HG02642 (cell line): ENCODE data around the gene PDAP1.
A peak's percentile ranks its signal among the peaks of the same experiment; 100 is the strongest.
"Not testable (repeated sequence)": the region's sequence is repeated elsewhere in the genome, so short reads cannot be mapped to it uniquely, and the experiment has no call there.

ENCODE experiments used
- ATAC-seq: cut with Tn5 transposase; IDR thresholded peaks from one replicate; pipeline ENCODE4 v1.9.1; 2021; ENCODE audit warnings: mild to moderate bottlenecking; ENCODE audit not compliant: unreplicated experiment, poor library complexity

The PDAP1 gene

DNA sequence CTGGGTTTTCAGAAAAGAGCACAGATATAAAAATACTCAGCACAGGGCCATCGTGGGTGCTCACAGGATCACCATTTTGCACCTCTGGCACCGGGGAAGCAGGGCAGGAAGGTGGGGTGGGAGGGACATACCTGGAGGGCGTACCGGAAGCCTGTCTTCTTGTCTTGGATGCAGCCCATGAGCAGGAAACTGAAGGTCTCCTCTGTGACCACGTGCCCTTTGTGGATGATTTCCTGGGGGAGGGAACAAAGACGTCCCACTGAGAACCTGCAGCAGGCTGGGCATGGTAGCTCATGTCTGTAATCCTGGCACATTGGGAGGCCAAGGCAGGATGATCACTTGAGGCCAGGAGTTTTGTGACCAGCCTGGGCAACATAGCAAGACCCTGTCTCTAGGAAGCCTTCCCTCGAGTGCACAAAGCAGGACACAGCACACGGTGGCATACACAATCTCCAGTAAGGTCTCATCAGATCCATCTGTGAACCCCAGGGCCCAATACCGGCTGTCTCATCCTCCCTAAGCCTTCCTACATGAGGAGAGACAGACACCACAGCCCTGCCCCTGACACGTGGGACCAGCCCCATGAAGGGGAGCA is 20.7 kb upstream of the PDAP1 start:
- ATAC-seq, result no peak

DNA sequence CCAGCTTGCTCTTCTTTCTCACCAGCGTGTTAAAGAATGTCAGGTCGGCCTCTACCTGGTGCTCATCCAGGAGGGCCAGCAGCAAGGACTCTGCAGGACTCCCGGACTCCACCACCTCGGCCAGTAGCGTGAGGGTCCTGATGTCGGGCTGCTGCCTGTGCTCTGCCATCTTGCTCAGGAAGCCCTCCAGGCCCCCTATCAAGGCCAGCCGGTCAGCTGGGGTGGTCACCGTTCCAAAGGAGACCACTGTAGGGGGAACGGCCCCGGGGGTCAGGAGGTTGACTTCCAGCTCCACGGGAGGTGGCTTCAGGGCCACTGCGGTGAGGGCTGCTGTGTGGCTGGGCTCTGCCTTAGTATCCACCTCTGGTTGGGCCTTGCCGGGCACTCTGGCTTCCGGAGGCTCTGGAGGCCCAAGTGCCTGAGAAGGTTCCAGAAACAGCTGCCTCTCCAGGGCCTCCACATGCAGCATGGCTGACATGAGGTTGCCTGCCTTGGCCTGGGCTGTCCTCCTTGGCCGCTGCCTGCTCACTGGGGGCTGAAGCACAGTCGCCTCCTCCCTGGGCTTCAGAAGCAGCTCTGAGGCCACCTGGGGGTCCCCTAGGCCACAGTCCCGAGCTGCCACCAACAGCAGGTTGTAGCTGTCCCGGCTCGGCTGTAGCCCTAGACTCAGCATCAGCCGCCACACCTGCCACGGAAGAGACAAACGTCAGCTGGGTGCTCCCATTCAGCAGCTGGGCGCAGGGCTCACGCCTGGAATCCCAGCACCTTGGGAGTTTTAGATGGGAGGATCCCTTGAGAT is 16.7 kb upstream of the PDAP1 start:
- no peak for ATAC-seq

DNA sequence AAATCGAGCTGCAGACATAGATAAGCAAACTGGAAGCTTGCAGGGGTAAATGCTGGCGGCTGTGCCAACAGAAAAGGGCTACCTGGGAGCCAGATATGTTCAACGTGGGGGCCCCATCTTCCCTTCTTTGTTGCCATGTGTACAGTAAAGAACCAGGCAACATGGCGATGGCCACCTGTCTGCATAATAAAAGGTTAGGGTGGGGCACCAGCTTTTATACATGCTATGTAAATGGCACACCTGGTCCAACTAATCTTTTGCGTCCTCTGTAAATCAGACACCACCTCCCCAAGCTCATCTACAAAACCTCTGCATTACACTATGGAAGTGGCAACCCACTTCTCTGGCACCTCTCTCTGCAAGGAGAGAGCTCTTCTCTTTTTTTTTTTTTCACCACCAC is 14.2 kb upstream of the PDAP1 start:
- no peak for ATAC-seq

DNA sequence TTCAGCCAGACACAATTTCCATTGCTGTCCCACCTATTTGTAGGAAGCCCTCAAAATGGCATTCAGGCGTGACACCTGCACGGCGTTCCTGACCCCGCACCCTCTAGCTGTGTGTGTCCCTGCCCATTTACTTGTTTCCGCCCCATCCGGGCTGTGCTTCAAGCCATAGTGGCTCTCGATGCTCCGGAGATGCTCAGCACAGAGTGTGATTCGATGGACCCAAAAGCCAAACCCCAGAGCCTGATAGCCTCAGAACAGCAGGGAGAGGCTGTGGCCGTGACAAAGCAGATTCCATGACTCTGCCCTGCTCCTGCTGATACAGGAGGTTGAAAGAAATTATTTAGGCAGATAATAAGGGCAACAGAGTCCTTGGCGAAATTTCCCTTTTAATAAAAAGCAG is 13.8 kb upstream of the PDAP1 start:
- no peak for ATAC-seq

DNA sequence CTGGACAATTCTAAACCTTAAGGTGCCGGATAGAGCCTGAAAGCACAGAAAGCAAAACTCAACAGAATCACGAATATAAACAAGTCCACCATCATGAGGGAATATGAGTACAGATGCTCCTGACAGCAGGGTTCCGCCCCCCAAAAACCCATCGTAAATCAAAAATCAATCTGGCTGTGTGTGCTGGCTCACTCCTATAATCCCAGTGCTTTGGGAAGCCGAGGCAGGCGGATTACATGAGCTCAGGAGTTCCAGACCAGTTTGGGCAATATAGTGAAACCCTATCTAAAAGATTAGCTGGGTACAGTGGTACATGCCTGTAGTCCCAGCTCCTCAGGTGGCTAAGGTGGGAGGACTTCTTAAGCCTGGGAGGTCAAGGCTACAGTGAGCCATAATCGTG is 12.6 kb upstream of the PDAP1 start:
- no peak for ATAC-seq

DNA sequence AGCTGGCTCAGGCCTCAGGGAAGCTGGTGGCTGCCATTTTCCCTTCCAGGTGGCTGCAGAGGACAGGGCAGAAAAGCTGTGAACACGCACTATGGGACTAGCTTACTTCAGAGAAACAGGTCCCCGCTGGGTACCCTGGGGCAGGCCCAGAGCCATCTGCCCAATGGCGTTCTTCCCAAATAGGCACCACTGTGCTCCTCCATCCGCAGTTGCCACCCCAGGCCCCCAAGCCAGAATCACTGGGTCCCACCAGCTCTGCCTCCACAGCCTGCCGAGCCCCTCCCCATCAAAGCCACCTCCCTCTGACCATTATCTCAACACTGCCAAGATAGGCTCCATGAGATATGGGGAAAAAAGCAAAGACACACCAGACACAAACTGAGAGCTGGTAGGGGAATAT is 11.8 kb upstream of the PDAP1 start:
- no peak for ATAC-seq

DNA sequence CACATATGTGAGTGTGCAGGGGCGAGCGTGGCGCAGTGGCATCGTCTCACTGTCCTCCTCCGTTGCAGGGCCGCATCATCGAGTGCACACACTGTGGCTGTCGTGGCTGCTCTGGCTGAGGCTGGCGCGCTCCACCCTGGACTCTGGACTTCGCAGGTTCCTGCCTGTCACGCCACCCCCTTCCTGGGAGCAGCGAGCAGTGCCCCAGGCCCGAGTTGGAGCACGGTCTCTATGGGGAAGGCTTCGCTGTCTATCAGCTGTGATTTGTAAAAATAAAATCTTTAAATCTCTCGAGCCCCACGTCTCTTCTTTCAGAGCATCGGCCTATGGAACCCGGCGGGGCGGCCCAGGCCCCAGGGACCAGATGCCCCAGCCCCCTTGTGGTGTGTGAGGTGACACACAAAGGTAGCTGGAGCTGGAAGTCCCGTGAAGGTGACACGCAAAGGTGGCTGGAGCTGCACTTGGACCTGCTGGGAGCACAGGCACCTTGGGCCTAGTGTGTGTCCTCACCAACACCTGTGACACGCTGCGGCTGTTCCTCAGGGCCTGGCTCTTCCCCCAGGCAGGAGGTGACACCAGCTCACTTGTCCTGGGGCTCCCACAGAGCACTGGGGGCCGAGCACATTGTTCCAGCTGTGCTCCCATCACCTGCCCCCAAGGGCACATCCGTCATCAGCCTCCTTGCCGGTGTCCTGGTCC is 11.1 kb upstream of the PDAP1 start:
- ATAC-seq, result no peak

DNA sequence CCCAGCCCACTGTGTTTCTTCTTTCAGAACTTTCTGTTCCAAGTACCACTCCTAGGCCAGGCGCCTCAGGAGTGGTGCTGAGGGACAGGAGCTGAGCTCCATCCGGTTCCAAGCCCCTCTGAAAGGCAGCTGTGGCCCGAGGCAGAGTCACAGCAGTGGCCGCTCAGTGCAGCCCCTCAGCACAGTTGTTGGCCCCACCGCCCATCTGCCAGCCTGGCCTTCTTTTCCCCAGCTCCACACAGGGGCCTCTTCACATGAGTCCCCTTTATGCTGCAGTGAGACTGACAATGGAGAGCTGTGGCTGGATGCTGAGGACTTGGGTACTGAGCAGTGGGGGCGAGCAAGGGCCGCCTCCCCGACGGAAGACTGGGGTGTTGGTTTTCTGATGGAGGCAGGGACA is 9.9 kb upstream of the PDAP1 start:
- ATAC-seq, result no peak

DNA sequence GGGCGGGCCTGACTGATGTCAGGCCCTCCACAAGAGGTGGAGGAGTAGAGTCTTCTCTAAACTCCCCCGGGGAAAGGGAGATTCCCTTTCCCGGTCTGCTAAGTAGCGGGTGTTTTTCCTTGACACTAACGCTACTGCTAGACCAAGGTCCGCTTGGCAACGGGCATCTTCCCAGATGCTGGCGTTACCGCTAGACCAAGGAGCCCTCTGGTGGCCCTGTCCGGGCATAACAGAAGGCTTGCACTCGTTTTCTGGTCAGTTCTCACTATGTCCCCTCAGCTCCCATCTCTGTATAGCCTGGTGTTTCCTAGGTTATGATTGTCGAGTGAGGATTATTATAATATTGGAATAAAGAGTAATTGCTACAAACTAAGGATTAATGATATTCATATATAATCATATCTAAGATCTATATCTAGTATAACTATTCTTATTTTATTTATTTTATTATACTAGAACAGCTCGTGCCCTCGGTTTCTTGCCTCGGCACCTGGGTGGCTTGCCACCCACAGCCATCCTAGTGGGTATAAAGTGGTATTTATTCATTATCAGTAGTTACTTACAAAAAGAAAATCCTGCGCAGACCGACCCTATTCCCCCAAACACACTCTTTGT is 7.2 kb upstream of the PDAP1 start:
- not testable (repeated sequence) for ATAC-seq

DNA sequence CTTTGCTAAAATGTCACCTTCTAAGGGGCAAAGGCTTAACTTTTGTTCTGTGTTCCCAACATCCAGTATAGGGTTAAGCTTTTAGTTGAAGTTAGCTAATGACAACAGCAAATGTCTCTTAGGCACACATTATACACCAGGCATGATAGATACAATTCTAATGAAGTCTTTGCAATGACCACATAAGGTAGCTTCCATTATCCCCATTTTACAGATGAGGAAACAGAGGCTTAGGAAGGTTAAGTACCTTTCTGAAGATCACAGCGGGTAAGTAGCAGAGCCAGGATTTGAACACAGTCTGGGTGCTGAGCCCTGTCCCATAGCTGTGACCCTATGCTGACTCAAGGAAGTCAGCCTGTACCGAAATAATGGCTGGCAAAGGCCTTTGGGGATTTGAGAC is 2.2 kb upstream of the PDAP1 start:
- ATAC-seq, result no peak

DNA sequence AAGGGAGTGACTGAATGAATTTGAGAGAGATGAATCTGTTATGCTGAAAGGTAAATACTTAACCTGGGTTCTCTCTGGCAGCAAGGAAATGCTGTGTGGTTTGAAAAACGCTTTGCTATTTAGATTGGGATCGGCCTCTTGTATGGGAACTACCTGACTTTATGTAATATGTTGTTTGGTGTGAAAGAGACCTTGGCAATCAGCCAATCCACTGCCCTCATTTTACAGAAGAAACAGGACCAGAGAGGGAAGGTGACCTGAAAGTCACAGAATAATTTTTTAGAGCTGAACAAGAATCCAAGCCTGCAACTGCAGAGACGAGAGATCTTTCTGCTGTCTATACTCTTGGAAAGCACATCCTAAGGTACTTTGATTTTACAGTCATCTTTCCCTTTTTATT is 1.4 kb upstream of the PDAP1 start:
- no peak for ATAC-seq

DNA sequence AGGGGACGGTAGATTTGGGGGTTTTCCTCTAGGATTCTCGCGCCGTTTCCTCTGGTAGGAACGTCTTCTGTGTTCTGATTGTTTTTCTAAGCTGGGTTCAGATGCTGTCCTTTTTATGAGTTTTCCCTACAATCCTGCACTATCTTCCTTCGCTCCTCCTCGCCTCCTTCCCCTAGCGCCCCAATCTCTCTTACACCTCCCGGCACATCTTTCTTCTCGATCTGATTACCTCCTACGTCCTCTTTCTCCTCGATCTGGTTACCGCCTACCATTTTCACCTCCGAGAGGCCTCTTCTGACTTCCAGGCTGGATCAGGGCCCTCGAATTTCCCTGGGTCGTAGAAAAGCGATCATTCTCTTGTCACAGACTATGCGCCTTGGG is 785 bp upstream of the PDAP1 start:
- peak; percentile 6 for ATAC-seq

DNA sequence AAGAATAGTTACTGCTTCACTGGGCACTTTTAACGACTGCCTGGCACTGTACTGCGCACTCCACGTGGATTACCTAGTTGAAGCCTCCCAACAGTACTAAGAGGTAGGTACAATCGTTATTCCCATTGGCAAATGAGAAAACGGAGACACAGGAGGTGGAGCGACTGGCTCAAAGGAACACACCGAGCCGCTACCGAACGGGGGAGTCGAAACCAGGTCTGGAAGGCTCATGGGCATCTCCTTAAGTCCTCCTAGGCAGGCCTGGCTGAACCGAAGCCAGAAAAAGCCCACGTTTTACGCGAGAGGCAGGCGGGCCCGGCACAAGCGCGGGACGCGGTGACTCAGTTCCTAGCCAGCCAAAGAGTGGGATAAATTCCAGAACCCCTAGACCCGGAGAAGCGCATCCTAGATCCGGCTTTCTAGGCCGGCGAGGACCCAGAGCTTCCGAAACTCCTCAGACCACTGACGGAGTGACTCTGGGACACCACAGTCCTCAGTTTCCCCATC is 472 bp downstream of the PDAP1 start:
- ATAC-seq, result peak; percentile 3

DNA sequence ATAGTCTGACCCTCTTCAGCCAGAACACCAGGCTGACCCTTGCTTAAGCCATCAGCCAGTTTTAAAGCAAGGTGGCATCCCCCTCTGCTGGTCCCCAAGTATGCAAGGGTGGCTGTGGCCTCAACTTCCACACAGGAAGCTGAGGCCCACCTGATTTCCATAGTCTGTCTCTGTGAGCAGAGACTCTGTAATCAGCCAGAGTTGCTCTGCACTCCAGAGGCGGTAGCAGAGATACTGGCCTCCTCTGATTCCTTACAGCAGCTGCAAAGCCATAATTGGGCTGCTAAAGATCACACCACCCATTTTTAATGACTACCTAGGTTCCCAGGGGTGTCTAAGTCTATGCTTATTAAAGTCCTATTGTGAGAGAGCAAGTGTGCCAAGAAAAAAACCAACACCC is 1.8 kb downstream of the PDAP1 start:
- no peak for ATAC-seq

DNA sequence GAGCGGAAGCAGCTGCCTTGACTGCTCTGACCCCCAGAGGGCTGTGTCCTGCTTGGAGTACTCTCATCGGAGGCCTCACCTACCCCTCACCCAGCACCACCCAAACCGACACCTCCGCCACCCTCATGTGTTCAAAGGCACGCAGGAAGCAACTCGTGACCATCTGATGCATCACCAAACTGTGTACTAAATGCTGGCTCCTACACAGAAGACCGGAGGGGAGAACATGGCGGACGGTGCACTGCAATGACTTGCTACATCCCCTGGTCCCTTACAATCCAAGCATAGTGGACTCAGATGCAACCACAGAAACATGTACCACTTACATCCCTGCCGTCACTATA is 3.4 kb downstream of the PDAP1 start:
- ATAC-seq, result no peak

DNA sequence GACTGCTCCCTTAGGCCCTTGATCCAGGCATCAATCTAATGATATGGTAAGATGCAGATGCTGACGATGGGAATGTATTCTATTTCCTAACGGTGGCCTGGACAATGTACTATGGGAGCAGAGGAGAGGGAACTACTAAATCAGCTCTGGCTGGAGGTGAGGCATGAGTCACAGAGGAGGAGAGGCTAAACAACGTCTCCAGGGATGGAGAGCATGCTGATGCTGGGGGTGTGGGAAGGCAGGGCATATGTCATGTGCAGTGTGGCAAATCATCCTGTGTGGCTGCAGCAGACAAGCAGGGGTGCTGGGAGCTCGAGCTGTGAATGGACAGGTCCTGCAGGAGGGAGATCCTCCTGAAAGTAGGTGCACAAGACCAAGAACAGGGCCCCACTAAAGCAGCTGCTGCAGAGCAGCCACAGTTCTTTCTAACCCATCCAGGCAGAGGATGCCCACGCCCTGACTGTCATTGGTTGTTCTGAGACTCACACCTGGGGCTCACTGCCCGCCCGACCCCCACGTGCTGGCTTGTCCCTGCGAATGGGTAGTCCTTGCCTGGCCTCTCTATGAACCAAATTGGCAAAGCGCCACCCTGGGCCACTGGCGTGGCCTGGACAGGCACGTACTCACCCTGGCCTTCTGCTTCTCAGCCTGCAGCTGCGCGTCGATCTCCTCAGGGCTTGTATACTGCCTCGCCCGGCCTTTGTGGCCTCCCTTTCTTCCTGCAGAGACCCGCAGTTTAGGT is 4.0 kb downstream of the PDAP1 start:
- no peak for ATAC-seq

DNA sequence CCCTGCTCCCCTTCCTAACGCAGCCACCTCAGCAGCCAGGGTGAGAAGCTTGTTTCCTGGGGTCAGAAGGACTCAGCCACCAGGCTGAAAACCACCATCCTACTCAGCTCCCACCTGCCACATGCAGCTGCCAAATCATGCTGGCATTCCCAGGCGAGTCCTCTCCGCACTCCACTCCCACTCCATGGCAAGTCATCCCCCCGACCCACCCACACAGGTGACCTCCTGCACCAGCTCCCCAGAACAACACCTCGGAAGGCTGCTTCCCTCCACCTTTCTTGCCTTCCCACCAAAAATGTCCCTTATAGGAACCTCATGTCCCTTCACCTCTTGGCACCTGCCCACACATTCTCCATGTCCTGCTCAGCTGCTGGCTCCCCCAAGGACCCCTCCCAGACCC is 4.6 kb downstream of the PDAP1 start:
- ATAC-seq, result no peak

DNA sequence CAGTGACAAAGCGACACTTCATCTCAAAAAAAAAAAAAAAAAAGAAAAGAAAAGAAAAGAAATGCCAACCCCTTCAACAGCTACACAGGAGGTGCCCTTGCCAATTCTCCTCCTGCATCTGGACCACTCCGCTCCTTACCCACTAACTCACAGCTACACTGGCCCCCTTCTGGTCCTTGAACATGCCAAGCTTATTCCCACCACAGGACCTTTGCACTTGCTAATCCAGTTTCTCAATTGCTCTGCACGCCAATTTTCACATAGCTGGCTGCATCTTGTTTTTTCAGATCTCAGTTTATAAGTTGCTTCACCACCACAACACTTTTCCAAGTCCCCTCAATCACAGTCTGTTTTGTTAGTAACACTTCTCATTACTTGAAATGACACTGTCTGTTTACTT is 5.5 kb downstream of the PDAP1 start:
- no peak for ATAC-seq

DNA sequence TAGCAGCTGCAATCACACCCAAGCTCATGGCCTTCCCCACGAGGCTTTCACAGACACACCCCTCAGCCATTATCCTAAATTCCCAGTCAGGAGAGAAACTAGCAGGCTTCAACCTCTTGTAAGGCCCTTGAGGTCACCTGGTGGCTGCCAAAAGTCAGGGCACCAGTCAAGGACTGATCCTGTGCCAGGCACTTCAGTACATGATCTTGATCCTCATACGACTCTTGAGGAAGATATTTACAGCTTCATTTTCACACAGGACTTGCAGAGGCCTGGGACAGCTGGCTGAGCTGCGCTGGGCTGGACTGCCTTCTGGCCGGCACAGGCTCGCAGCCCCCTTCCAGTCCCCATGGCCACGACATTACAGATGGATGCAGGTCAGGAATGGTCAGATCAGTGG is 8.8 kb downstream of the PDAP1 start:
- no peak for ATAC-seq

DNA sequence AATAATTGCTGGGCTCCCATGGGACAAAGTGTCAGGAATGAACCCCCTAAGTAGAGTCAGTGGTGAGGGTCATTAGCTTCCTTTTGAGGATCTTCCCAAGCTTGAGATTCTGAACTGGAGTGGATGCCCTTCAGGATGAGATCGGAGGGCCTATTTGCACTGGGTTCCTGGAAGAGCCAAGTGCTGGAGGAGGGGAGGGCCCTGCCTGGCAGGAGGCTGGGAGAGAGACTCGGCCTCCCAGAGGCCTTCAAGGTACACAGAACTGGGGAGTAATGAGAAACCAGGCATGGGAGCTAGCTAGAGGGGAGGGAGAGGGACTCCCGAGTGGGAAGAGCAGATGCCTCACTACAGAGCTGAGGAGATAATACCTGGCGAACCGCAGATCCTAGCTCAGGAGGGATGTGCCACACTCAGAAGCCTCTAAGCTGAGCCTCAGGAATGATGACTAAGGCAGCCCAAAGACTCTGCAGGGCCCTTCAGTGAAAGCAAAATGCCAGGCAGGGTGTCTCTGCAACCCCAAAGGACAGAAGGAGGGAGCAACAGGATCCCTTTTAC is 9.4 kb downstream of the PDAP1 start:
- ATAC-seq, result no peak
